ENCODE results near the gene TCTN1. TPM values are rescaled to one million over a fixed set of nuclear protein-coding genes. Genes with fewer than 3 reads are reported as not detected.

The TCTN1 gene
- total and polyA plus RNA-seq, 2 of the 13 experiments (the other 11 are each of a cell fraction or from before 2014, with no cell fraction given), result 13.6 to 16.0 TPM

GRCh38 chr12:110649341-110649847 is 35.5 kb downstream of the TCTN1 start (continued):
- TF ChIP-seq ZNF3 (CRISPR knock-in tag; IDR thresholded peaks at IDR 0.05) (0 out of 2 replicates have a peak, but pooled peaks have one; percentile 28), ZNF792 (CRISPR knock-in tag; IDR thresholded peaks at IDR 0.05) (no peak), EP300 (IDR thresholded peaks at IDR 0.05; ENCODE audit: low read depth in 2 of 2, low read length in 2 of 2) (0 out of 4 replicates have a peak, but pooled peaks of 1 of the 2 experiments have one; percentile 23), EP300 (CRISPR knock-in tag; IDR thresholded peaks at IDR 0.05; ENCODE audit: borderline replicate concordance) (no peak), HES4 (CRISPR knock-in tag; IDR thresholded peaks at IDR 0.05; ENCODE audit: borderline replicate concordance) (no peak), HNF4G (IDR thresholded peaks at IDR 0.05; ENCODE audit: borderline replicate concordance, low read depth, low read length) (no peak), HNF4G (CRISPR knock-in tag; IDR thresholded peaks at IDR 0.05; ENCODE audit: borderline replicate concordance, low read depth) (no peak), CEBPG (CRISPR knock-in tag; IDR thresholded peaks at IDR 0.05) (peak; percentile 70), PTBP1 (IDR thresholded peaks at IDR 0.05; ENCODE audit: low read depth, low read length, poor library complexity, severe bottlenecking) (no peak), AHR (CRISPR knock-in tag; IDR thresholded peaks at IDR 0.05) (no peak), ZNF142 (CRISPR knock-in tag; IDR thresholded peaks at IDR 0.05) (no peak), STAT6 (CRISPR knock-in tag; IDR thresholded peaks at IDR 0.05; ENCODE audit: borderline replicate concordance) (no peak), GATAD2A (CRISPR knock-in tag; IDR thresholded peaks at IDR 0.05) (peak; percentile 69), ZBTB7B (CRISPR knock-in tag; IDR thresholded peaks at IDR 0.05) (no peak), SOX6 (IDR thresholded peaks at IDR 0.05) (no peak), SOX6 (CRISPR knock-in tag; IDR thresholded peaks at IDR 0.05) (peak; percentile 31; the same call in 1 of the 2 replicates), ZGPAT (CRISPR knock-in tag; IDR thresholded peaks at IDR 0.05) (no peak), RBFOX2 (IDR thresholded peaks at IDR 0.05; ENCODE audit: low read depth, low read length) (no peak), PBX3 (CRISPR knock-in tag; IDR thresholded peaks at IDR 0.05; ENCODE audit: borderline replicate concordance) (no peak), NFE2L2 (IDR thresholded peaks at IDR 0.05; ENCODE audit: low read length) (no peak), HHEX (CRISPR knock-in tag; IDR thresholded peaks at IDR 0.05) (no peak), TEAD3 (CRISPR knock-in tag; optimal IDR thresholded peaks at IDR 0.05; ENCODE audit: borderline replicate concordance) (peak; percentile 24)
